Measurements from ENCODE around the gene ZDHHC24.

DNA sequence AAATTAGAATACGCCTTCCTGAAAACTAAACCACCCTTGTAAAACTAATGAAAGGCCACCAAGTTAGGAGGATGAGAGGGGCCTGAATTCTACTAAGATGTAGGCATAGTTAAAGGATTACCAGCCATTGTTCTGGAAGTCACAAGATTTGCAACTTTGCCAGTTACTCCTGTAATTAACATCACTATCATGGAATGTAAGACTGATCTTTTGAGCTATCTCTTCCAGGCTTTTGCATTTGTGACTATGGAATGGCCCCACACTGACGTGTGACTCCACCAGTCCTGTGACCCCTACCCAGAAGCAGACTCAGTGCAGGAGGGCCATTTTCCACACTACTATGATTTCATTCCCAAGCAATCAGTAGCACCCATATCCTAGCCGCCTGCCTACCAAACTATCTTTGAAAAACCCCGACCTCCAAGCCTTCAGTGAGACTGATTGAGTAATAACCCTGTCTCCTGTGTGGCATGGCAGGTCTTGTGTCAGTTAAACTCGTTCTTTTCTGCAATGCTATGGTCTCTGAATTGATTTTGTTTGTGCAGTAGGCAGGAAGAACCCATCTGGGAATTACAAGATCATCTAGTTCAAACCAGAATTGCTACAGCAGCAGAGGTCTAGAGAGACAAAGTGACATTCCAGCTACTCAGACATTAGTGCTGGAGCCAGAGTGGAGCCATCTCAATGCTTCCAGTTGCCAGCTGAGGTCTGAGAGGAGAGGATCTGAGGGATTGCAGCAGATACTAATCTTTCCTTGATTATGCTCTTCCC, 24.4 kb upstream of the ZDHHC24 start:
- TF ChIP-seq EZH2 (IDR thresholded peaks at IDR 0.05; ENCODE audit: borderline replicate concordance, control insufficient read depth, low read depth, low read length) (no peak), RAD21 (IDR thresholded peaks at IDR 0.05; ENCODE audit: insufficient read depth, low read depth, low read length) (no peak), NFYB (IDR thresholded peaks at IDR 0.05; ENCODE audit: insufficient read depth, low read depth, low read length) (no peak), POLR2A (IDR thresholded peaks at IDR 0.05; ENCODE audit: low read depth, low read length) (no peak), CEBPB (IDR thresholded peaks at IDR 0.05; ENCODE audit: borderline replicate concordance in 1 of 2, low read depth in 2 of 2, low read length in 2 of 2) (no peak)
- TF ChIP-seq, protein P1, sequence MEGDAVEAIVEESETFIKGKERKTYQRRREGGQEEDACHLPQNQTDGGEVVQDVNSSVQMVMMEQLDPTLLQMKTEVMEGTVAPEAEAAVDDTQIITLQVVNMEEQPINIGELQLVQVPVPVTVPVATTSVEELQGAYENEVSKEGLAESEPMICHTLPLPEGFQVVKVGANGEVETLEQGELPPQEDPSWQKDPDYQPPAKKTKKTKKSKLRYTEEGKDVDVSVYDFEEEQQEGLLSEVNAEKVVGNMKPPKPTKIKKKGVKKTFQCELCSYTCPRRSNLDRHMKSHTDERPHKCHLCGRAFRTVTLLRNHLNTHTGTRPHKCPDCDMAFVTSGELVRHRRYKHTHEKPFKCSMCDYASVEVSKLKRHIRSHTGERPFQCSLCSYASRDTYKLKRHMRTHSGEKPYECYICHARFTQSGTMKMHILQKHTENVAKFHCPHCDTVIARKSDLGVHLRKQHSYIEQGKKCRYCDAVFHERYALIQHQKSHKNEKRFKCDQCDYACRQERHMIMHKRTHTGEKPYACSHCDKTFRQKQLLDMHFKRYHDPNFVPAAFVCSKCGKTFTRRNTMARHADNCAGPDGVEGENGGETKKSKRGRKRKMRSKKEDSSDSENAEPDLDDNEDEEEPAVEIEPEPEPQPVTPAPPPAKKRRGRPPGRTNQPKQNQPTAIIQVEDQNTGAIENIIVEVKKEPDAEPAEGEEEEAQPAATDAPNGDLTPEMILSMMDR (IDR thresholded peaks at IDR 0.05 in 2 of 3, conservative IDR thresholded peaks at IDR 0.05 in 1 of 3; ENCODE audit: control insufficient read depth in 2 of 3, extremely low read depth in 1 of 3, insufficient read depth in 1 of 3, low read depth in 3 of 3, low read length in 3 of 3): no peak

Measured in GM12878 (cell line).